ENCODE results near the gene SARNP.

Gene SARNP

DNA sequence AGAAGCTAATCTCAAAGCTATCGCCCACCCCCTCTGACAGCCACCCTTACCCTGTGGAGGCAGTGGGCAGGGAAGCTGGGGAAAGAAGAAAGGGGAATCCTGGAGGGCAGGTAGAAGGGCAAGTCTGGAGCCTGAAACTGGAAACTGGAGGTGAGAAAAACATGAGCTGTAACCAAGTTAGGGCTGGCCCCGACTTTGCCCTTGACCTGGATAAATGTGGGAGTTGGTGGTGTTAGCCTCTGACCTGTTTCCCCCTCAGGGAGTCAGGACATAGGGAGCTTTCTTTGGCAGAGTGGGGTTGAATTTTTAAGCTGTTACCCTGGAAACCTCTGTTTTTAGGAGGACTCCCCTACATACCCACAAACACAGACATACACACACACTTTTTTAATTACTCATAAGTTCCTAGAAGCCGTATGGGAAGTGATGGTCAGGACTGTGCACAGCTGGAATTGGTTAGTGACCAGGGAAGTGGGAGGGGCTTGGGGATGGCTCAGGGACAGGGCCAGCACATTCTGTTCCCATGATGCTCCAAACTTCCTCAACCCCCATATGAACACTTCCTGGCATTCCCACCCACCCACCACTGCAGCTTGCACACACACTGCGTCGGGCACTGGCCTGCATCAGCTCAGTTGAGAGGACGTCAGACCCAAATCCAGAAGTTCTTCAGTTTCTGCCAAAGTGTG is 30.2 kb upstream of the SARNP start:
- H3K27me3 ChIP-seq (ENCODE audit: control insufficient read depth, insufficient read depth, low read length), result no peaks in the 10 kb centered on the region
- no peaks in the 10 kb centered on the region for H3K9me3 ChIP-seq (ENCODE audit: control insufficient read depth, low read depth, low read length)
- H3K4me3 ChIP-seq (ENCODE audit: low read length), result no peak overlapping the region
- peaks cover 3% of the 10 kb centered on the region for H3K4me1 ChIP-seq (ENCODE audit: control insufficient read depth, low read depth, low read length)
- no peak overlapping the region for H3K27ac ChIP-seq (ENCODE audit: low read length)
- H3K9ac ChIP-seq (ENCODE audit: low read length), result no peak overlapping the region
- H3K36me3 ChIP-seq (ENCODE audit: control insufficient read depth, low read depth, low read length), result no peaks in the 10 kb centered on the region

DNA sequence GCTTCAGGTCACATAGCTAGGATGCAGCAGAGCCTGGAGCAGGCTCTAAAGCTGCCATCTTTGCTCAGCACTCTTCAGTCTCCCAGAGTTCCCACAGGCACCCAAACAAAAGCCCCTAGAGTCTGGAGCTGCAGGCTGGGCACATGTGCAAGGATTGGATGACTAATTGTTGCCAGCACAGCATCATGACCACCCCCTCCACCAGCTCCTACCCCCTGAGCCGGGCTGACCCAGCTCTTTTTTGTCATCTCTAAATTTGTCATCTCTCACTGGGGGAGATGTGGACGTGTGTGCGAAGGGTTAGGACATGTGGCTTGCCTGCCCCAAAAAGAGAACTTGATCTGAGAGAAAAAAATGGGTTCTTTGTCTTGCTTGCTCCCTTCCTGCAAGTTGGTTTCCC is 29.5 kb upstream of the SARNP start:
- Histone ChIP-seq H3K27ac (ENCODE audit: low read length) (no peak overlapping the region), H3K9ac (ENCODE audit: low read length) (no peak overlapping the region), H3K4me1 (ENCODE audit: control insufficient read depth, low read depth, low read length) (peaks cover 10% of the 10 kb centered on the region)

DNA sequence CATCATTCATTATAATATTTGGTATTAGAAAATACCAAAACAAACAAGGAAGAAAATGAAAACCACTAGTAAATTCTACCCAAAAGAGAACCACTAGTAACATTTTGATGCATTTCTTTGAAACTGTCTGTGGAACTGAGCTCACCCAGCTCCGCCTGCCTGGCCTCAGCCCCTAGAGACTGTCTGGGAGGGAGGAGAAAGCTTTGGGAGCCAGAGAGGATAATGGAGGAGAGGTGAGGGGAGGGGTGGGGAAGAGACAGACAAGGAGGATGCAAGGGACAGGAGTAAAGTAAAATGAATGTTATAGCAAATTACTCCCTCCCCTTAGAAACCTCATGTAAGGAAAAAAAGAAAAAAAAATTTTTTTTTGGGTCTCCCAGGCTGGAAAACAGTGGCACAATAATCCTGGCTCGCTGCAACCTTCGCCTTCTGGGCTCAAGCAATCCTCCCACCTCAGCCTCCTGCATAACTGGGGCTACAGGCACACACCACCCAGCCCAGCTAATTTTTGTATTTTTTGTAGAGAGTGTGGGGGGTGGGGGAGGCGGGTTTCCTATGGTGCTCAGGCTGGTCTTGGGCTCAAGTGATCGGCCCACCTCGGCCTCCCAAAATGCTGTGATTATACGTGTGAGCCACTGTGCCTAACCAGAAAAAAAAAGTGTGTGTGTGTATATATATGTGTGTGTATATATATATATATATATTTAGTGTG is 28.4 kb upstream of the SARNP start:
- H3K36me3 ChIP-seq (ENCODE audit: control insufficient read depth, low read depth, low read length), result no peaks in the 10 kb centered on the region
- no peak overlapping the region for H3K4me3 ChIP-seq (ENCODE audit: low read length)
- H3K9ac ChIP-seq (ENCODE audit: low read length), result no peak overlapping the region
- peaks cover 10% of the 10 kb centered on the region for H3K4me1 ChIP-seq (ENCODE audit: control insufficient read depth, low read depth, low read length)
- H3K9me3 ChIP-seq (ENCODE audit: control insufficient read depth, low read depth, low read length), result no peaks in the 10 kb centered on the region
- H3K27ac ChIP-seq (ENCODE audit: low read length), result no peak overlapping the region
- H3K27me3 ChIP-seq (ENCODE audit: control insufficient read depth, insufficient read depth, low read length), result no peaks in the 10 kb centered on the region

More for the DNA sequence above, 29.5 kb upstream of the SARNP start:
- Histone ChIP-seq H3K27me3 (ENCODE audit: control insufficient read depth, insufficient read depth, low read length) (no peaks in the 10 kb centered on the region), H3K36me3 (ENCODE audit: control insufficient read depth, low read depth, low read length) (no peaks in the 10 kb centered on the region), H3K4me3 (ENCODE audit: low read length) (no peak overlapping the region), H3K9me3 (ENCODE audit: control insufficient read depth, low read depth, low read length) (no peaks in the 10 kb centered on the region)

DNA sequence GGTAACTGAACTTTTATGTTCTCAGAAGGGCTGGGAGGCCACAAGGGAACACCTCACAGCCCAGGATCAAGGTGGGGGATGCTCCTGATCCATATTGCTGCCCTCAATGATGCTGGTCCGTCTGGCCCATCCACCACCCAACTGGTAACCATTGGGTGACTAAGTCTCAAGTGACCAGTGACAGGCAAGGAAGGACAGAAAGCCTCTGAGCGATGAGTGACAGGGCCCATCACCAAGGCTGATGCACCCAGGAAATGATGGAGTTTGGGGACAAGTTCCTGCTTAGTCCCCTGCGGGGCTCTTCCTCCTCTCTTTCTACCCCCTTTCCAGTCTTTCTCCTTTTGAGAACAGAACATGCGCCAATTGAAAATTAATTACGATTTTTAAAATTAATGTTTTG is 27.8 kb upstream of the SARNP start:
- Histone ChIP-seq H3K27ac (ENCODE audit: low read length) (no peak overlapping the region), H3K4me1 (ENCODE audit: control insufficient read depth, low read depth, low read length) (peaks cover 10% of the 10 kb centered on the region), H3K9ac (ENCODE audit: low read length) (no peak overlapping the region), H3K27me3 (ENCODE audit: control insufficient read depth, insufficient read depth, low read length) (no peaks in the 10 kb centered on the region), H3K36me3 (ENCODE audit: control insufficient read depth, low read depth, low read length) (no peaks in the 10 kb centered on the region), H3K9me3 (ENCODE audit: control insufficient read depth, low read depth, low read length) (no peaks in the 10 kb centered on the region), H3K4me3 (ENCODE audit: low read length) (no peak overlapping the region)

DNA sequence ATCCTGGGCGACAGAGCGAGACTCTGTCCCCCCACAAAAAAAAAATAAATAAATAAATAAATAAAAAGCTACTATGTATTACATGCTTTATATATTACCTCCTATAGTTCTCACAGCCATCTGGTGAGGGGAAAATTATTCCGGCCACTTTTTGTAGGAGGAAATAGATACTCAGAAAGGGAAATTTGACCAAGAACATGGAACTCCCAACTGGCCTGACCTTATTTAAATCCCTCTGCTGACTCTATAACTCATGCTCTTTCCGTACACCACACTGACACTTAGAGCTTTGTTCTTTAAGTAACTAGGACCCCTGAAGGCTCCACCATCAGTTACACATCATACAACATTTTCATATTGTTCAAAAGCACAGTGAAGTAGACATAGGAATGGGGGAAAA is 27.4 kb upstream of the SARNP start:
- H3K4me1 ChIP-seq (ENCODE audit: control insufficient read depth, low read depth, low read length), result peaks cover 10% of the 10 kb centered on the region
- H3K27me3 ChIP-seq (ENCODE audit: control insufficient read depth, insufficient read depth, low read length), result no peaks in the 10 kb centered on the region
- no peaks in the 10 kb centered on the region for H3K9me3 ChIP-seq (ENCODE audit: control insufficient read depth, low read depth, low read length)
- no peak overlapping the region for H3K4me3 ChIP-seq (ENCODE audit: low read length)
- H3K27ac ChIP-seq (ENCODE audit: low read length), result no peak overlapping the region
- H3K9ac ChIP-seq (ENCODE audit: low read length), result no peak overlapping the region
- H3K36me3 ChIP-seq (ENCODE audit: control insufficient read depth, low read depth, low read length), result no peaks in the 10 kb centered on the region

DNA sequence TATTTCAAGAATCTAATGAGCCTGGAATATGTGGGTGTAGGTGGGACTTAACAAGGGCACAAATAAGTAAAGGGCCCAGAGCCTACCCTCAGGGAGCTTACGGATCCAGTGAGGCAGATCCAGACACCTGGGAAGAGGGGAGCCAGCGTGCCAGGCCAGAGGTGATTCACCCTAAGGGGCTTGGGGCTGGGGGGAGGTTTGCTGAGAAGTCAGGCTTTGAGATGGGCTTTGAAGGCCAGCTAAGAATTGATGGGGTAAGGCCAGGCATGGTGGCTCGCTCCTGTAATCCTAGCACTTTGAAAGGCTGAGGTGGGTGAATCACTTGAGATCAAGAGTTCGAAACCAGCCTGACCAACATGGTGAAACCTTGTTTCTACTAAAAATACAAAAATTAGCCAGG is 25.9 kb upstream of the SARNP start:
- Histone ChIP-seq H3K36me3 (ENCODE audit: control insufficient read depth, low read depth, low read length) (no peaks in the 10 kb centered on the region), H3K4me3 (ENCODE audit: low read length) (no peak overlapping the region), H3K4me1 (ENCODE audit: control insufficient read depth, low read depth, low read length) (peaks cover 10% of the 10 kb centered on the region), H3K27me3 (ENCODE audit: control insufficient read depth, insufficient read depth, low read length) (no peaks in the 10 kb centered on the region), H3K9ac (ENCODE audit: low read length) (no peak overlapping the region), H3K9me3 (ENCODE audit: control insufficient read depth, low read depth, low read length) (no peaks in the 10 kb centered on the region), H3K27ac (ENCODE audit: low read length) (no peak overlapping the region)

DNA sequence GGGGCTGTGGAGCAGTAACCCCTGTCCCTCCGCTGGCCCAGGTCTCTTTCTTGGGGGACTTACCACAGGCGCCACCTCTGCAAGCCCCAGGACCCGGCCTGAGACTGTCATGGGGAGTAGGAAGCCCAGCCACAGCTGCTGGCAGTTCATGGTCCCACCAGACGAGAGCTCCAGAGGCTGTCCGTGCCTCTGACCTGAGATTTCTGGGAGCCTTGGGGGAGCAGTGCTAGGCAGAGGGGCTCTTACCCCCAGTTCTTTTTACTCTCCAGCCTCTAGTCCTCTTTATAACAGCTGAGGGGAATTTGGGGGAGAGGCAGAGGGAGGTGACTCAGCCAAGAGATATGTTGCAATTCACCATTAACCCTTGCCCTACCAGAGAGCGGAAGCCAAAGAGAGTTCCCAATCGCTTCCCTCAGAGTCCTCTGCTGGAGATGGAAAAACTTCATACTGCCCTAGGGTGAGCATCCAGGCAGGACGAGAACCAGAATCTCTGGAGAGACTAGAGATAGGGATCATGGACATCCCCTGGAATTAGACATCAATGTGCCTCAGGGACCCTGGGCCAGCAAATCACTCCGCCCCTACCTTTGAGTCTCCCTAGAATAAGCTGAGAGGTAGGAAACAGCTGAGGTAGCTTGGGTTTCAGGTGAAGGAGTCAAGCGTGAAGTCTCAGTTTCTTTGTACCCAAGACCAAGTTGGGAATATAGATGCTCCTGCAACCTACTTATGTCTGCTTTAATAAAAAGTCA is 25.3 kb upstream of the SARNP start, which contains the start of gene MMP19:
MMP19 (minus strand) TSS at position 256 of the 749 bp plus-strand sequence; CDS start at position 150, 106 bp downstream.
- Histone ChIP-seq H3K36me3 (ENCODE audit: control insufficient read depth, low read depth, low read length) (no peaks in the 10 kb centered on the region), H3K4me1 (ENCODE audit: control insufficient read depth, low read depth, low read length) (peaks cover 10% of the 10 kb centered on the region), H3K4me3 (ENCODE audit: low read length) (peak within 1 kb of the TSS; percentile 38), H3K27ac (ENCODE audit: low read length) (no peak within 1 kb of the TSS), H3K9ac (ENCODE audit: low read length) (no peak within 1 kb of the TSS), H3K27me3 (ENCODE audit: control insufficient read depth, insufficient read depth, low read length) (no peaks in the 10 kb centered on the region), H3K9me3 (ENCODE audit: control insufficient read depth, low read depth, low read length) (no peaks in the 10 kb centered on the region)

DNA sequence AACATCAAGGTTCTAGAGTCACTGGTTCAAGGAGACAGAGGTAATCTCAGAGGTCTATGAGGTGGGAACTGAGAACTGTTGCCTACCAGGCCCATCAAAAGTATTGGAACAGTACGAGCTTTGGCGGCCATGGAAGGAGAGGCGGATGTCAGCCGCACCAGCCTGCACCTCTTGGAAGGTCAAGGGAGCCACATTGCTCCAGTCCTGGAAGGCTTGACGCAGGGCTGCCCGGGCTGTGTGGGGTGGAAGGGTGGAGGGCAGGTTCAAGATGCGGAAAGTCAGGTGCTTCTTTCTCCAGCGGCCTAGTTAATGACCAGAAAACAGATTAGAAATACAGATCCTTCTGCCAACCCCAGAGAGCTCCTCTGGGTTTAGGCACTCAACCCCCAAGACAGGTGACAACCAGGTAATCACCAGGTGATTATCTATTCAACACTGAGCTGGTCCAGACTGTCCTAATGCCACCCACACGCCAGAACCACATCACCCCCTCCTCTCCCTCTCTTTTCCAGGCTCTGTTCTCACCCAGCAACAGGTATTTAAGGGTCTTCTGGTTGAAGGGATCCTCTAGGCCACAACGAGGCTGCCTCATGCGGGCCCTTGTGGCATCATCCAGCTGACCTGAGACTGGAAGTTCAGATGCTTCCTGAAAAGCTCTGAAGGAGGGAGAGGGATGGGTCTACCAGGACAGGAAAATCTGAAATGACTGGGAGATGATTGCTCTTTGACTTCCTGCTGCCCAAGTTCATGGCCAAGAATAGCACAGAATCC is 23.2 kb upstream of the SARNP start:
- H3K27ac ChIP-seq (ENCODE audit: low read length), result no peak overlapping the region
- H3K4me1 ChIP-seq (ENCODE audit: control insufficient read depth, low read depth, low read length), result peaks cover 10% of the 10 kb centered on the region
- H3K27me3 ChIP-seq (ENCODE audit: control insufficient read depth, insufficient read depth, low read length), result no peaks in the 10 kb centered on the region
- H3K36me3 ChIP-seq (ENCODE audit: control insufficient read depth, low read depth, low read length), result no peaks in the 10 kb centered on the region
- H3K9ac ChIP-seq (ENCODE audit: low read length), result no peak overlapping the region
- H3K4me3 ChIP-seq (ENCODE audit: low read length), result no peak overlapping the region
- no peaks in the 10 kb centered on the region for H3K9me3 ChIP-seq (ENCODE audit: control insufficient read depth, low read depth, low read length)

DNA sequence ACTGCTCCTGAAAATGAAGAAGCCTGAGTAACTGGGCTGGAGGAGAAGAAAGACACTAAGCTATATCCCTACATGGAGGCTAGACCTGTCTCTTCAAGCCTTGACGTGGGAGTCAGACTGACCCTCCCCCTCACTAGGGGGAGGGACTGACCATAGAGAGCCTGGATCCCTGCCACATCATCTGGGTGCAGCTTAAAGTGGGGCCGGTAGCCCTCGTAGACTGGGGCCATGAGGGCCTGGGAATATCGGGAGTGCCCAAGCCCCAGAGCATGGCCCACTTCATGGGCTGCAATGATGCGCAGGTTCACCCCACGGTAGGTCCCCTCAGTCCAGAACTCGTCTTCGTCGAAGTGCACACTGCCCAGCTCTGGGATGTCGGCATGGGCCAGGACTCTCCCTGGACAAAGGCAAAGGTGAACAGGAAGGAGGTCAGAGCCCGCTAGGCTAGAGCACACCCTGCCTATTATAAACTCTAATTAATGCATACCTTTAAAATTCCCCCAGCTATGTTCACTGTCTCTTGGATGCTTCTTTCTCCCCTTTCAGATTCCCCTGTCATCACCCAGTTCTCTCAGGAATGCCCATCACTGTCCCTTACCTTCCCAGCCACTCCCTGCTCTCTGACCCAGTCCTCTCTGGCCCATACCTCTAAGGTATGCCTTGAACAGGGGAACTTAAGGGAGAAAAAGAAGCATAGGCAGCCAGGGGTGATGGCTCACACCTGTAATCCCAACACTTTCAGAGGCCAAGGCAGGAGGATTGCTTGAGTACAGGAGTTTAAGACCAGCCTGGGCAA is 22.0 kb upstream of the SARNP start:
- H3K27ac ChIP-seq (ENCODE audit: low read length), result no peak overlapping the region
- H3K9me3 ChIP-seq (ENCODE audit: control insufficient read depth, low read depth, low read length), result no peaks in the 10 kb centered on the region
- H3K36me3 ChIP-seq (ENCODE audit: control insufficient read depth, low read depth, low read length), result no peaks in the 10 kb centered on the region
- no peak overlapping the region for H3K4me3 ChIP-seq (ENCODE audit: low read length)
- H3K9ac ChIP-seq (ENCODE audit: low read length), result no peak overlapping the region
- no peaks in the 10 kb centered on the region for H3K27me3 ChIP-seq (ENCODE audit: control insufficient read depth, insufficient read depth, low read length)
- peaks cover 10% of the 10 kb centered on the region for H3K4me1 ChIP-seq (ENCODE audit: control insufficient read depth, low read depth, low read length)

DNA sequence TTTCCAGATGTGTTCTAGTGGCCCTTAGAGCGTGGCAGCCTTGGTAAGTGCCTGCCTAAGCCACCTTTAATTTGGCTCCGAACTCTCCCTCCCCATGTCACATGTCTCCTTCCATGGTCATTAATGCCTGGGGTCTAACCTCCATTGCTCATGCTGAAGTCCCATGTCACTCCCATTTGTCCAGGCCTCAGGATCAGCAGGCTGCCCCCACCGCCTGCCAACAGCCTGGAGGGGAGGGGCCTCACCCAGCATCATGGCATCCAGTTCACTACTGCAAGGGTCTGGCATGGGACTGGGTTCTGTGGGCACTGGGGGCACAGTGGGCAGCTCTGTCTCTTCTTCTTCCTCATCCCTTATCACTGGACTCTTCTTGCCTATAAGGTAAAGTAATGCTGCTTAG is 20.8 kb upstream of the SARNP start:
- Histone ChIP-seq H3K4me3 (ENCODE audit: low read length) (no peak overlapping the region), H3K27me3 (ENCODE audit: control insufficient read depth, insufficient read depth, low read length) (no peaks in the 10 kb centered on the region), H3K27ac (ENCODE audit: low read length) (no peak overlapping the region), H3K9ac (ENCODE audit: low read length) (no peak overlapping the region), H3K36me3 (ENCODE audit: control insufficient read depth, low read depth, low read length) (no peaks in the 10 kb centered on the region), H3K9me3 (ENCODE audit: control insufficient read depth, low read depth, low read length) (no peaks in the 10 kb centered on the region), H3K4me1 (ENCODE audit: control insufficient read depth, low read depth, low read length) (peaks cover 10% of the 10 kb centered on the region)

Data from iPS-18a (cell line).